Activated T-cell treated with anti-CD3 and anti-CD28 coated beads, Interleukin-2, amount 50 U/mL, for 72 hours (primary cell): ENCODE results near the gene GET4. TPM values are rescaled to one million over a fixed set of nuclear protein-coding genes. Genes with fewer than 3 reads are reported as not detected.

Experiments used
- ATAC-seq, 2 donors: fragments of 150-1000 bp; cut with Tn5 transposase; replicated peaks in 1 of 2; 2 replicates each; pipeline ENCODE4 v1.10.0; 2021; ENCODE audit warnings: moderate library complexity in 2 of 2, mild to moderate bottlenecking in 1 of 2
- DNase-seq, 2 donors: peaks; one replicate each; pipeline ENCODE4 v3.0.0; 2021 to 2022; ENCODE audit warnings: mixed read lengths in 1 of 2
- H3K27ac Mint-ChIP-seq: one replicate; pipeline ENCODE4 v1.8.0; 2022; ENCODE audit warnings: mild to moderate bottlenecking, moderate library complexity, mixed read lengths
- H3K27me3 Mint-ChIP-seq: one replicate; pipeline ENCODE4 v1.8.0; 2022; ENCODE audit warnings: low read depth, mixed read lengths
- H3K36me3 Mint-ChIP-seq, 2 donors: one replicate each; pipeline ENCODE4 v1.8.0; 2022; ENCODE audit warnings: mixed read lengths in 2 of 2, mild to moderate bottlenecking in 1 of 2; ENCODE audit not compliant: insufficient read depth in 2 of 2
- H3K4me1 Mint-ChIP-seq: one replicate; pipeline ENCODE4 v1.8.0; 2022; ENCODE audit warnings: low read depth, mixed read lengths
- H3K4me3 Mint-ChIP-seq, 2 donors: one replicate each; pipeline ENCODE4 v1.8.0; 2022; ENCODE audit warnings: mild to moderate bottlenecking in 2 of 2, mixed read lengths in 2 of 2, moderate library complexity in 2 of 2
- H3K9me3 Mint-ChIP-seq, 2 donors: one replicate each; pipeline ENCODE4 v1.8.0; 2022; ENCODE audit warnings: mixed read lengths in 2 of 2
- total RNA-seq, 2 donors: library from RNA; stranded (reverse); gene quantifications; one replicate each; pipeline ENCODE4 v1.2.3, GENCODE V29; 2022

GET4 gene
- total RNA-seq, 2 donors from 2014 or later, result 33.8 to 34.9 TPM

DNA sequence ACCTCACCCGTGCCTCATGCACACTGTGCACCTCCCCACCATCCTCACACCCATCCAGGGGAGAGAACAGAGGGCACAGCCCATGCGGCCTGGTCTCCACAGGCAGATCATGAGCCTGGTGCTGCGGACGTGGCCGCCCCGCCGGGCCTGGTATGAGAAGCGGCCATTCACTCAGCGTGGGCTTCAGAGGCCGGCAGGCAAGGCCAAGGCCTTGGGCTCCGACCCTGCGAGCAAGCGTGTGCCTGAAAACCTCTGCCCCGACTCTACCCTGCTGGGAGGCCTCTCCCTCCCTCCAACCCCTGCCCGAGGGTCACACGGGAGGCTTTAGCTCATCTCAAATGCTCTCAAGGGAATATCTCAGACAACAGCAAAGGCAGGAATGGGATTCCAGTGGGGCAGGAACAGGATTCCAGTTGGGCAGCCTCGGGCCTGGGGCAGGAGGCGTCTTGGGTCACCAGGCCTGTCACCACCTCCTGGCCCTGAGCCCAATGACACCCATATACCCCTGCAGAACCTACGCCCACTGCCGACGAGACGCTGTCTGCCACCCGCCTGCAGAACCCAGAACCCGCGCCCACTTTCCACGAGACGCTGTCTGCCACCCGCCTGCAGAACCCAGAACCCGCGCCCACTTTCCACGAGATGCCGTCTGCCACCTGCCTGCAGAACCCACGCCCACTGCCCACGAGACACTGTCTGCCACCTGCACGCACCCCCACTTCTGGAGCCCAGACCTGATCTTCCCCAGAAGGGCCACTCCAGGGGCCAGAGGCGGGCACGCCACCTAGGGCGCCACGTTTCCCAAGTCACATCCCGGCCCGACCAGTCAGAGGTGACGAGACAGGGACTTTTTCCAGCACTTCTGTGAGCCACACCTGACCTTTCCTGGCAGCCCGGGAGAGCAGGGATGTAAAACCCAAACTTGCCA, 39.2 kb downstream of the GET4 start:
- Mint-ChIP-seq H3K9me3 (no peaks in the 10 kb centered on the region), H3K4me3 (no peak overlapping the region), H3K27me3 (no peaks in the 10 kb centered on the region), H3K4me1 (peaks cover 8% of the 10 kb centered on the region), H3K36me3 (peaks cover 2% of the 10 kb centered on the region in 2 donors), H3K27ac (no peak overlapping the region)
- DNase-seq (no peak), ATAC-seq (peak in 1 of 2 donors; percentile 10)

DNA sequence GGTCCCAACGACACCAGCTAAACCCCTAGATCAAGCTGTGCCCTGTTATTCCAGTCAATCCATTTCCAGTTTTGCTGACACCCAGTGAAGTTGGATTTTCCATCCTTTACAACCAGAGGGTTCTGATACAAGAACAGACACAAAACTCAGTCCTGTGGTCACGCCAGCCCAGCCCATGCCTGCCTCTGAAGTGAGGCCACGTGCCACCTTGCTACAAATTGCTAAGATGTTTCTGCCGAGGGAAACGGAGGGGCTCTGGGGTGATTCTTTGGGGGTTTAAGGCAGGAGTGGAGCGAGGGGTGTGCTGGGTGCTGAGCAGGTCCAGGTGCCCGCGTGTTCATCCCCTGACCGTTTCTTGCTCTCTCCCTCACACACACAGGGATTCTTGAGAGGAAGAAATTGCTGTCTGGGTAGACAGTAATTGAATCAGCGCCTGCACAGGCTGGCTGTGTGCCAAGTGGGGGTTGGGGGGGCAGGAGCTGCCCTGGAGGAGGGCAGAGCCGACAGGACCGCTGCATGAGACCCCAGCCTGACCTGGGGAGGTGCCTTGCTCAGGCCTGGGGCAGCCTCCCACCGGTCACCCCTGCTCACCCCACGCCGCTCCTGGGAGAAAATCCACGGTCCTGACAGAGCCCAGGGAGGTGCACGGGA, 40.1 kb downstream of the GET4 start:
- DNase-seq (no peak), ATAC-seq (no peak)
- Mint-ChIP-seq H3K27ac (no peak overlapping the region), H3K36me3 (peaks cover 2% of the 10 kb centered on the region in 2 donors), H3K27me3 (no peaks in the 10 kb centered on the region), H3K4me1 (peaks cover 16% of the 10 kb centered on the region), H3K4me3 (no peak overlapping the region), H3K9me3 (no peaks in the 10 kb centered on the region)

DNA sequence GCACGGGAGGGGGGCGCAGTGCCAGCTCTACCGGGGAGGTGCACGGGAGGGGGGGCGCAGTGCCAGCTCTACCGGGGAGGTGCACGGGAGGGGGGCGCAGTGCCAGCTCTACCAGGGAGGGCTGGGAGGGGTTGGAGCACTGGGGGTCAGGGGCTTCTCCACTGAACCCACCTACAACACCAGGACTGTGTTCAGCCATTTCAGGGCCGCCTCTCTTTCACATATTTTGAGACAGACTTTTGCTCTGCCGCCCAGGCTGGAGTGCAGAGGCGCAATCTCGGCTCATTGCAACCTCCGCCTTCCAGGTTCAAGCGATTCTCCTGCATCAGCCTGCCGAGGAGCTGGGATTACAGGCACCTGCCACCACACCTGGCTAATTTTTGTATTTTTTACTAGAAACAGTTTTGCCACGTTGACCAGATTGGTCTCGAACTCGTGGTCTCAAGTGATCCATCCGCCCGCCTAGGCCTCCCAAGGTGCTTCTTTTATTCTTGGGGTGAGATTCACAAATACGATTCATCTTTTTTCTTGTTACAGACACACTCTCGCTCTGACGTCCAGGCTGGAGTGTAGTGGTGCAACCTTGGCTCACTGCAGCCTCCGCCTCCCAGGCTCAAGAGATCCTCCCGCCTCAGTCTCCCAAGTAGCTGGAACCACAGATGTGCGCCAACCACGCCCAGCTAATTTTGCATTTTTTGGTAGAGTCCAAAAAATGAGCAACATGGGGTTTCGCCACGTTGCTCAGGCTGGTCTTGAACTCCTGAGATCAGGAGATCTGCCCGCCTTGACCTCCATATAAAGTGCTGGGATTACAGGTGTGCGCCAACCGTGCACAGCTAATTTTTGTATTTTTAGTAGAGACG, 41.1 kb downstream of the GET4 start:
- no peak overlapping the region for H3K27ac Mint-ChIP-seq
- H3K4me1 Mint-ChIP-seq, result peaks cover 23% of the 10 kb centered on the region
- peaks cover 2% of the 10 kb centered on the region in 2 donors for H3K36me3 Mint-ChIP-seq
- DNase-seq, result no peak
- H3K9me3 Mint-ChIP-seq, result no peaks in the 10 kb centered on the region
- no peak overlapping the region for H3K4me3 Mint-ChIP-seq
- ATAC-seq, result no peak
- H3K27me3 Mint-ChIP-seq, result no peaks in the 10 kb centered on the region

DNA sequence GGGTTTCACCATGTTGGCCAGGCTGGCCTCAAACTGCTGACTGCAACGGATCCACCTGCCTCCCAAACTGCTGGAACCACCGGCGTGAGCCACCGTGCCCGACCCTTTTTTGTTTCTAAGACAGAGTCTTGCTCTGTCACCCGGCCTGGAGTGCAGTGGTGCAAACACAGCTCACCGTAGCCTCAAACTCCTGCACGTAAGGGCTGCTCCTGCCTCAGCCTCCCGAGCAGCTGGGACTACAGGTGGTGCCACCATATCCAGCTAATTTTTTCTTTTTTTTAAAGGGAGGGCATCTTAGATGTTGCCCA, 41.7 kb downstream of the GET4 start:
- DNase-seq (peak in 1 of 2 donors; percentile 0), ATAC-seq (no peak)
- no peaks in the 10 kb centered on the region for H3K27me3 Mint-ChIP-seq
- H3K9me3 Mint-ChIP-seq, result no peaks in the 10 kb centered on the region
- peaks cover 2% of the 10 kb centered on the region in 2 donors for H3K36me3 Mint-ChIP-seq
- H3K4me1 Mint-ChIP-seq, result peaks cover 29% of the 10 kb centered on the region
- no peak overlapping the region for H3K4me3 Mint-ChIP-seq
- no peak overlapping the region for H3K27ac Mint-ChIP-seq

DNA sequence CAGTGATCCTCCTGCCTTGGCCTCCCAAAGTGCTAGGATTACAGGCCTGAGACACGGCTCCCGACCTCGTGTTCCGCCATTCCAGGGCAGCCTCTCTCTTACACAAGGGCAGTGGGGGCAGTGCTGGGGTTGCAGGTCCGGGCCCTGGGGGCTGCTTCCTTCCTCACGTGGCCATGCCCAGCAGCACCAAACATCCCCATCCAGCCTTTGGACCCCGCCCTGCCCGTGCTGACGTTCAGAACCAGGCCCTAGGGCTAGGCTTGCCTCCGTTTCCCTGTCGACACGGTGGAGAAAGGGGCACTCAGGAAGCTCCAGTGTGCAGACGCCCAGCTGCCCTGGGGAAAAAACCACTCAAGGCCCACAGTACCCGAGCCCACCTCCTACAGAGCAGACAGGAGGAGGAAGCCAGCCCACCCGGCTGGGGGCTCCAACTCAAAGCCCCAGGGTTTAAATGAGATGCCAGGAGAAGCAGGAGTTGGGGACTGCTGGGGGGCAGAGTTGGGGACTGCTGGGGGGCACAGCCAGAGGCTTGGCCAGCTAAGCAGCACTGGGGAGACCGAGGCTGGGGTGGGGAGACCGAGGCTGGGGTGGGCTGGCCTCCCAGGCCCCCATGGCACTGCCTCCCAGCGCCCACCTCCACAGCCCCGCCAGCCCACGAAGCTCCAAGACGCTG, 42.2 kb downstream of the GET4 start:
- H3K36me3 Mint-ChIP-seq, result peaks cover 2% of the 10 kb centered on the region in 2 donors
- H3K9me3 Mint-ChIP-seq, result no peaks in the 10 kb centered on the region
- no peak for ATAC-seq
- H3K27me3 Mint-ChIP-seq, result no peaks in the 10 kb centered on the region
- DNase-seq, result peak in 1 of 2 donors; percentile 0
- H3K4me1 Mint-ChIP-seq, result peaks cover 34% of the 10 kb centered on the region
- no peak overlapping the region for H3K27ac Mint-ChIP-seq
- no peak overlapping the region for H3K4me3 Mint-ChIP-seq

DNA sequence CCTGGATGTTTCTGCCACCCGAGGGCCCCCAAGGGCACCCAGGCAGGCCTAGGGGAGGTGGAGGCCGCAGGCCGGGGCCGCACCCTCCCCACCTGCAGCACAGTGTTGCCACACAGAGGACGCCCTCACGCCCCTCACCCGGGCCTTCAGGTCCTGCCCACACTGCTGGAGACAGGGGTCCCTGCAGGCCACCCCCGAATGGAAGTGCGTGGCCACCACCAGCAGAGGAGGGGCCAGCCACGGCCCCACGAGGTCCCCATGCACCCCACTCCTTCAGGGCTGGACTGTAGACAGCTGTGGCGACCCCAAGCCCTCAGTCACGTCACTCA, 42.7 kb downstream of the GET4 start:
- peak in 1 of 2 donors; percentile 0 for DNase-seq
- H3K36me3 Mint-ChIP-seq, result peaks cover 2% of the 10 kb centered on the region in 2 donors
- H3K27ac Mint-ChIP-seq, result no peak overlapping the region
- no peaks in the 10 kb centered on the region for H3K9me3 Mint-ChIP-seq
- H3K4me3 Mint-ChIP-seq, result no peak overlapping the region
- H3K4me1 Mint-ChIP-seq, result peaks cover 35% of the 10 kb centered on the region
- ATAC-seq, result no peak
- H3K27me3 Mint-ChIP-seq, result no peaks in the 10 kb centered on the region

DNA sequence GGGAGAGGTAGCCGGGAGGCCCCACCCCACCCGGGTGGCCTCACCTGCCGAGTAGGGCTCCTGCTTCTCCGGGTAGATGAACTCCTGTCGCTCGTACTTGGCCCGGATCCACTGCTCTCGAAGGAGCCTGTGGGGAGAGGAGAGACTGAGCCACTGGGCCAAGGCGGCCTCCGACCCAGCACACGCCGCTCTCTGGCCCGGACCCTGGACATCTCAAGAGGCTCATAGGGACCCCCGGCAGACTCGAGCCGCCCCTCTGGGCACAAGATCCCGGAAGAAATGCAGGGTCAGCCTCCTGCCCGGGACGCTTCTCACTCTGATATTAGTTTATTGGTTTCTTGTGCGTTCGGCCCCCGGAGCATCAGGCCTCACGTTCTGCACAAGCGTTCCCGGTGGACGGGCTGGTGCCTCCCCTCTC, 43.6 kb downstream of the GET4 start:
- peaks cover 2% of the 10 kb centered on the region in 2 donors for H3K36me3 Mint-ChIP-seq
- no peak for ATAC-seq
- DNase-seq, result peak in 1 of 2 donors; percentile 0
- H3K27me3 Mint-ChIP-seq, result no peaks in the 10 kb centered on the region
- H3K4me1 Mint-ChIP-seq, result peaks cover 43% of the 10 kb centered on the region
- H3K4me3 Mint-ChIP-seq, result no peak overlapping the region
- no peak overlapping the region for H3K27ac Mint-ChIP-seq
- no peaks in the 10 kb centered on the region for H3K9me3 Mint-ChIP-seq

DNA sequence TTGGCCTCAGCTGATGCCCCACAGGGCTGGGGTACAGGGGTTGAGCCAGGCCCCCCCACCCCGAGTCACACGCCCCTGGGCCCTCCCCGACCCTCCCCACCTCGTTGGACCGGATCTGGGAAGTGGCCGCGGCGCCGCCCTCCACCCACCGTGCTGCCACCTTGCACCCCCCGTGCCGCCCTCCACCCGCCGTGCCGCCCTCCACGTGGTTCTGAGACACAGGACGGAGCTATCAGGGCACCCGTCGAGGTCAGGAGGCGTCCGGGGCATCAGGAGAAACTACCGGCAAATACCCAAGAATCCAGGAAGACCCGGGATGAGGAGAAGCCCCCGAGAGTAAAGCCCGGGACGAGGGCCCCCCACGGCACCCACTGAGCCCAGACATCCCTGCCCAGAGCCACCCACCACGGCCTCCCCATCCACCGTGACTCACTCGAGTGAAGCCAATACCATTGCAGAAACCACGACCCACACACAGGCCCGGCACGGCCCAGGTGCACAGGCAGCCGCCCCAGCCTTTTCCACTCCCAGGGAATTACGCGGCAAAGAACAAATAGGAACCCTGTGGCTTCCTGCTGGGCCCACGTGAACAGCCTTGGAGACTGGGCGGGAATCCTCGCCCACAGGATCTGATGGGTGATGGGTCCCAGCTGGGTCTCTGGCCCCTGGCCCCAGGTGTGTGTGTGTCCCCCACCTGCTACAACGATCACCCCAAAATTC, 44.2 kb downstream of the GET4 start:
- Mint-ChIP-seq H3K36me3 (peaks cover 2% of the 10 kb centered on the region in 2 donors), H3K4me1 (peaks cover 44% of the 10 kb centered on the region), H3K27me3 (no peaks in the 10 kb centered on the region), H3K9me3 (no peaks in the 10 kb centered on the region), H3K4me3 (peak overlapping the region; percentile 36 to 54), H3K27ac (no peak overlapping the region)
- DNase-seq (peak in 1 of 2 donors; percentile 50), ATAC-seq (no peak)

DNA sequence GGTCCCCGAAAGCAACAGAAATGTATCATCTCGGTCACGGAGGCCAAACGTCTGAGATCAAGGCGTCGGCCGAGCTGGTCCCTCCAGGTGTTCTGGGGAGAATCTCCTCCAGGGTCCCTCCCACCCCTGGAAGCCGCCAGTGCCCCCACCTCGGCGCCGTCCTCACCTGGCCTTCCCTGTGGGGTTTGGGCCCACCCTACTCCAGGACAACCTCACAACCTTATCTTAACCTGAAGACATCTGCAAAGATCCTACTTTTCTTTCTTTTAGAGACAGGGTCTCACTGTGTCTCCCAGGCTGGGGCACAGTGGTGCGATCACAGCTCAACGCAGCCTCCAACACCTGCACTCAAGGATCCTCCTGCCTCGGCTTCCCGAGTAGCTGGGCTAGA, 44.7 kb downstream of the GET4 start:
- Mint-ChIP-seq H3K36me3 (peaks cover 2% of the 10 kb centered on the region in 2 donors), H3K27me3 (no peaks in the 10 kb centered on the region), H3K9me3 (no peaks in the 10 kb centered on the region), H3K4me1 (peaks cover 44% of the 10 kb centered on the region), H3K4me3 (peak overlapping the region; percentile 36 to 54), H3K27ac (no peak overlapping the region)
- ATAC-seq, result no peak
- DNase-seq, result no peak

DNA sequence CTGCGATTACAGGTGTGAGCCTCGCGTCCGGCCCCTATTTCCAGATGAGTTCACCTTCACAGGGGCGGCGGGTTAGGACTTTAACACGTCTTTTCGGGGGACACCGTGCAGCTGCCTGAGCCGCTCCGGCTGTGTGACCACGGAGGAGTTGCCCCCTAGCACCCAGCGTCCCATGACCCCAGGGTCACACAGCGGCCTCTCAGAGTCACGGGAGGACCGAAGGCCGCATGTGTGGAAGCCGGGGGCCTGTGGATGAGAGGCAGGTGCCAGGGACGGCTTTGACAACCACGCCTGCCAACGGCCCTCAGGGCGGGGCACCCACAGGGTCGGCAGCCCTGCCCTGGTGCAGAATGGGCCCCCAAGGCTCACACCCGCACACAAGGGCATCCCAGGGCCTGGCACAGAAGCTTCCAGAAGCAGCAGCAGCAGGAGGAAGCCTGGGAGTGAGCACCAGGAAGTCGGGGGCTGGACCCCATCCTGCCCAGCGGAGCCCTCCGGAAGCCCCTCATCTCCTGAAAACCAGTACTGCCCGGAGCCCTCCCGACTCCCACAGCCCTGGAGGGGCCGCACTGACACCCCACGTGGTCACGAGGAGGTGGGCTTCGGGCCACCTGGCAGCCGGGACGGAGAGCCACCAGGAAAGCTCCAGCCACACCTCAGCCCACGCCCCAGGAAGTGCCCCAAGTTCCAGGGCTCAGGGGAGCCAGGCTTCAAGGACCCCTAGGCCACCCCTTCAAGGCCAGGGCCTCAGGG, 45.4 kb downstream of the GET4 start:
- ATAC-seq, result no peak
- Mint-ChIP-seq H3K4me3 (peak overlapping the region; percentile 60 to 84), H3K4me1 (peaks cover 44% of the 10 kb centered on the region), H3K27ac (no peak overlapping the region), H3K27me3 (no peaks in the 10 kb centered on the region), H3K9me3 (no peaks in the 10 kb centered on the region), H3K36me3 (peaks cover 2% of the 10 kb centered on the region in 2 donors)
- DNase-seq, result peak in 1 of 2 donors; percentile 5

DNA sequence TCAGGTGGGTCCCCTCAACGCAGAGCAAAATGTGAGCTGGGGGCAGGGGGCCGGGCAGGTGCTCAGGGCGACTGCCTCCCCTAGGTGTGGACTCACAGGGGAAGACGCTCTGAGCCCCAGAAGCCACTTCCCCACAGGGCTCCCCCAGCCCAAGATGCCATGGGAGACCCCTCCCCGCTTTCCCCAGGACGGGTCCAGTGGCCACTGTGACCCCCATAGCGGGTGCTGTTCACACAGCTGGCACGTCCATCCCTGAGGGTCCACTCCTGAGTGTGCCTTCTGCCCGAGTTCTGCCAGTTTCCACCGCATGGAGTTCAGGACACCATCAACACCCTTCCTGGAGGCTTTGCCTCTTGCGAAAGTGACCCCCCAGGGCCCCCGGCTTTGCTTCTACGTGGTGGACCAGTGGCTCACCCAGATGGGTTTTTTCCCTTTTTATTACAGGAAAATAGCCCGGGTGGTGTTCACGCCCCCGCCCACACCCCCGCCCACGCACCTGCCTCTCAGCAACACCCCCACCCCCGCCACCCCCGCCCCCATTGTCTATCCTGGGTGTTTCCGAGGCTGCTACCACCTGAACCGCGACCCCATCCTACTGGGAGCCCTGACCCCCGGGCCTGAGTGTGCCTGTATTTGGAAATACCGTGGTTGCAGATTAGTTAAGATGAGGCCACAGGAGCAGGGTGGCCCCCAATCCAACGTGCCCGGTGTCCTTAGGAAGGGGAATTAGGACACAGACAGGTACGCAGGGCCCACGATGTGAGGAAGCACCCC, 46.2 kb downstream of the GET4 start:
- Mint-ChIP-seq H3K36me3 (peaks cover 2% of the 10 kb centered on the region in 2 donors), H3K27ac (peak overlapping the region; percentile 25), H3K27me3 (no peaks in the 10 kb centered on the region), H3K4me3 (peak overlapping the region; percentile 60 to 84), H3K9me3 (no peaks in the 10 kb centered on the region), H3K4me1 (peaks cover 44% of the 10 kb centered on the region)
- ATAC-seq (peak; percentile 2 to 5), DNase-seq (peak in 1 of 2 donors; percentile 21)
